NCI-H1930 (cell line): ENCODE results near the gene AIFM1.

Experiments
- DNase-seq, 2 experiments: peaks; one replicate each; lab custom pipeline; 2025; lab: John Stamatoyannopoulos, UW

Gene AIFM1

GRCh38 chrX:130091980-130092522 lies 73.6 kb downstream of the AIFM1 start:
- no peak for DNase-seq

- DNase-seq = no peak
Observed at GRCh38 chrX:130090364-130090763, 75.3 kb downstream of the AIFM1 start.

- DNase-seq = no peak
Observed at GRCh38 chrX:130086447-130087206, 79.0 kb downstream of the AIFM1 start.

GRCh38 chrX:130085551-130086446 lies 79.8 kb downstream of the AIFM1 start:
- DNase-seq = no peak

GRCh38 chrX:130084631-130085237 lies 80.9 kb downstream of the AIFM1 start:
- DNase-seq = no peak

GRCh38 chrX:130083656-130084382 lies 81.8 kb downstream of the AIFM1 start:
- DNase-seq = no peak

- no peak for DNase-seq
Observed at GRCh38 chrX:130083107-130083490, 82.5 kb downstream of the AIFM1 start.

- no peak for DNase-seq
Observed at GRCh38 chrX:130082244-130083106, 83.2 kb downstream of the AIFM1 start.

- no peak for DNase-seq
Observed at GRCh38 chrX:130081421-130082045, 84.1 kb downstream of the AIFM1 start.

GRCh38 chrX:130080791-130081367 lies 84.8 kb downstream of the AIFM1 start:
- no peak for DNase-seq

GRCh38 chrX:130079824-130080406 lies 85.7 kb downstream of the AIFM1 start:
- peak; percentile 3 to 51 for DNase-seq
